Naive thymus-derived CD4-positive, alpha-beta T cell (primary cell): Measurements from ENCODE around the gene CSNK1E. TPM values are rescaled to one million over a fixed set of nuclear protein-coding genes. Genes with fewer than 3 reads are reported as not detected.

ENCODE experiments used
- ATAC-seq: fragments of 150-1000 bp; cut with Tn5 transposase; 2 replicates; pipeline ENCODE4 v1.10.0; 2021; ENCODE audit warnings: mild to moderate bottlenecking, moderate library complexity
- CTCF ChIA-PET: fragments of 350-600 bp; sonication (Branson Sonifier 250); formaldehyde crosslinking; loops from one replicate; lab custom pipeline; 2021; ENCODE audit warnings: antibody characterized with exemption; lab: Charles Lee
- POLR2A ChIA-PET: fragments of 350-600 bp; sonication (Branson Sonifier 250); formaldehyde crosslinking; loops from one replicate; lab custom pipeline; 2021; ENCODE audit warnings: antibody characterized with exemption, inconsistent platforms; lab: Charles Lee
- DNase-seq, 9 donors: peaks; one replicate each; pipeline versions ENCODE4 v3.0.0 to v3.0.0-alpha.2; 2020 to 2022; ENCODE audit warnings: mixed read lengths in 1 of 9
- H3K27ac ChIP-seq: one replicate; pipeline ENCODE4 v1.7.0; 2013; ENCODE audit warnings: mild to moderate bottlenecking, low read depth, low read length, moderate library complexity
- H3K27me3 ChIP-seq, 2 donors: one replicate each; pipeline ENCODE4 v1.7.0; 2013; ENCODE audit warnings: low read length in 2 of 2, mild to moderate bottlenecking in 2 of 2, moderate library complexity in 2 of 2; ENCODE audit not compliant: control insufficient read depth in 2 of 2, insufficient read depth in 2 of 2
- H3K36me3 ChIP-seq, 3 experiments: 1 replicate in 2 of 3; 2 replicates in 1 of 3; pipeline ENCODE4 v1.7.0; 2013; ENCODE audit warnings: low read length in 3 of 3, mild to moderate bottlenecking in 3 of 3, moderate library complexity in 1 of 3; ENCODE audit not compliant: insufficient read depth in 3 of 3, control insufficient read depth in 2 of 3
- H3K4me1 ChIP-seq, 2 donors: one replicate each; pipeline ENCODE4 v1.7.0; 2013; ENCODE audit warnings: low read length in 2 of 2, mild to moderate bottlenecking in 2 of 2, moderate library complexity in 1 of 2; ENCODE audit not compliant: control insufficient read depth in 2 of 2, insufficient read depth in 2 of 2
- H3K4me3 ChIP-seq: 2 replicates; pipeline ENCODE4 v1.7.0; 2013; ENCODE audit warnings: mild to moderate bottlenecking, low read length
- H3K9me3 ChIP-seq, 3 experiments: 1 replicate in 2 of 3; 2 replicates in 1 of 3; pipeline ENCODE4 v1.7.0; 2013; ENCODE audit warnings: low read length in 3 of 3; ENCODE audit not compliant: control insufficient read depth in 2 of 3
- H3K27ac Mint-ChIP-seq, 9 donors: one replicate each; pipeline ENCODE4 v1.8.0; 2020 to 2022; ENCODE audit warnings: mixed read lengths in 9 of 9, mild to moderate bottlenecking in 8 of 9, moderate library complexity in 5 of 9, inconsistent platforms in 2 of 9
- H3K27me3 Mint-ChIP-seq, 5 donors: one replicate each; pipeline ENCODE4 v1.8.0; 2021 to 2022; ENCODE audit warnings: mixed read lengths in 5 of 5, mild to moderate bottlenecking in 1 of 5
- H3K36me3 Mint-ChIP-seq, 5 donors: one replicate each; pipeline ENCODE4 v1.8.0; 2020 to 2022; ENCODE audit warnings: mixed read lengths in 5 of 5, mild to moderate bottlenecking in 3 of 5, inconsistent platforms in 1 of 5
- H3K4me1 Mint-ChIP-seq, 7 donors: one replicate each; pipeline ENCODE4 v1.8.0; 2020 to 2022; ENCODE audit warnings: mixed read lengths in 7 of 7, mild to moderate bottlenecking in 3 of 7, inconsistent platforms in 1 of 7
- H3K4me3 Mint-ChIP-seq, 10 donors: one replicate each; pipeline ENCODE4 v1.8.0; 2020 to 2022; ENCODE audit warnings: mild to moderate bottlenecking in 10 of 10, mixed read lengths in 10 of 10, moderate library complexity in 6 of 10, inconsistent platforms in 2 of 10
- H3K9me3 Mint-ChIP-seq, 11 donors: one replicate each; pipeline ENCODE4 v1.8.0; 2020 to 2022; ENCODE audit warnings: mixed read lengths in 11 of 11, mild to moderate bottlenecking in 4 of 11, inconsistent platforms in 1 of 11, moderate library complexity in 1 of 11
- intact Hi-C, 2 donors: fragments of 100-400 bp; cut with micrococcal nuclease; formaldehyde crosslinking; loops; one replicate each; pipeline ENCODE4 v1.15.1; 2023
- polyA plus RNA-seq, 2 donors: library from polyadenylated mRNA; unstranded; fragments of 300-500 nt; fragmentation: Illumina TruSeq; gene quantifications; one replicate each; pipeline ENCODE4 v1.2.3, GENCODE V29; 2021
- total RNA-seq, 6 experiments: library from RNA in 5 of 6; stranded (reverse) in 5 of 6; gene quantifications; 1 replicate in 5 of 6; 2 replicates in 1 of 6; pipeline ENCODE4 v1.2.3 and lab custom pipeline; 2021 to 2026

The CSNK1E gene
- total and polyA plus RNA-seq, 7 experiments from 2014 or later: 5.6 to 143 (median 72.0) TPM

DNA sequence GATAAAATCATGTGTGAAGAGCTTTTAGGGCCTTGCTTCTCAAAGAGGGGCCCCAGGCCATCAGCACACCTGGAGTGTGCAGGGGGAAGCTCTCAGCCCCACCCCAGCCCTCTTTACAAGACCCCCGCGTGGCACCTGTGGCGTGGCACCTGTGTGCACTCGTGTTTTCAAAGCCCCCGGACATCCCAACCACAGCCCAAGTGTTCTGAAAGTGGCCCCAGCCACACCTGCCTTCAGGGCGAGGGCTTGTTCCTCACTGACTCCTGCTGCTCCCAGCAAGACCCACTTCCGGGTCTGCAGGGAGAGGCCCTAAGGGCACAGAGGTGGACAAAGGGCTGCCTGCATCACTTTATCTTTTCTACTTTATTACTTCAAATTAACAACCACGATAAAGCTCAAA is 26.9 kb downstream of the CSNK1E start:
- Histone ChIP-seq H3K4me3 (no peak overlapping the region), H3K9me3 (no peaks in the 10 kb centered on the region), H3K27me3 (no peaks in the 10 kb centered on the region), H3K36me3 (peaks cover 0 to 22% (median 0%) of the 10 kb centered on the region in 3 experiments), H3K27ac (no peak overlapping the region), H3K4me1 (no peaks in the 10 kb centered on the region)
- DNase-seq (no peak), ATAC-seq (no peak)
- intact Hi-C loops: no loop called here
- H3K27me3 Mint-ChIP-seq: no peaks in the 10 kb centered on the region
- peaks cover 0 to 1% (median 0%) of the 10 kb centered on the region in 5 donors for H3K36me3 Mint-ChIP-seq
- peak overlapping the region in 1 of 9 donors; percentile 24 for H3K27ac Mint-ChIP-seq
- no peaks in the 10 kb centered on the region for H3K4me1 Mint-ChIP-seq
- H3K9me3 Mint-ChIP-seq: no peaks in the 10 kb centered on the region
- CTCF ChIA-PET: no interaction called here
- POLR2A ChIA-PET: interaction anchor here (0.6 kb wide), 1 partner anchor 40 kb away, joined by 3 read pairs; no protein-coding TSS in a partner anchor
- no peak overlapping the region for H3K4me3 Mint-ChIP-seq

DNA sequence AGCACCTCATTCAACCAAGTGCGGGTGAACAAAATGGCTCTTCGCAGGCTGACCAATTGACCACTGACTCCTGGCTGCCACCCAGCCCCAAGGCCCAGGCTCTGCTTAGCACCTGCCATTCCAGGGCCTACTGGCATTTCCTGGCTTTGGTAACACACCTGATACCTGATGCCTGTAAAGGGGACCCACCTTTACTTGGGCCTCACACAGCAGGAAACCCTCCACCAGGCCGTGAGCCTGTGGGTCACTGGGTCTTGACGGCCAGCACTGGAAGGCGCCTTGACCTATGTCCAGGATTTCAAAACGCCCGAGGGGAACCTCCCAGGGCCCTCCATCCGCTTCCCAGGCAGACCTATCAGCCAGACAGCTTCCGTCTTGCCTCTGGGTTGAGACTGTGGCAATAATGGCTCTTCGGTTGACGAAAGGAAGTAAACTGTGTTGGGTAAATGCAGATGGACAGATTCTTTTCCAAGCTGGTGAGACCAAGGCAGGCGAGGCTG is 27.6 kb downstream of the CSNK1E start:
- no peaks in the 10 kb centered on the region for H3K27me3 ChIP-seq
- CTCF ChIA-PET: no interaction called here
- no peak overlapping the region for H3K4me3 ChIP-seq
- no peak overlapping the region for H3K27ac ChIP-seq
- H3K9me3 ChIP-seq: no peaks in the 10 kb centered on the region
- H3K36me3 ChIP-seq: peaks cover 0 to 17% (median 0%) of the 10 kb centered on the region in 3 experiments
- Mint-ChIP-seq H3K36me3 (no peaks in the 10 kb centered on the region), H3K27me3 (no peaks in the 10 kb centered on the region), H3K9me3 (no peaks in the 10 kb centered on the region), H3K4me3 (no peak overlapping the region), H3K4me1 (no peaks in the 10 kb centered on the region), H3K27ac (peak overlapping the region in 4 of 9 donors; percentile 13 to 49 (median 22))
- no peaks in the 10 kb centered on the region for H3K4me1 ChIP-seq
- DNase-seq (no peak), ATAC-seq (no peak)
- POLR2A ChIA-PET: interaction anchor here (0.6 kb wide), 1 partner anchor 40 kb away, joined by 3 read pairs; no protein-coding TSS in a partner anchor
- intact Hi-C loops: no loop called here

DNA sequence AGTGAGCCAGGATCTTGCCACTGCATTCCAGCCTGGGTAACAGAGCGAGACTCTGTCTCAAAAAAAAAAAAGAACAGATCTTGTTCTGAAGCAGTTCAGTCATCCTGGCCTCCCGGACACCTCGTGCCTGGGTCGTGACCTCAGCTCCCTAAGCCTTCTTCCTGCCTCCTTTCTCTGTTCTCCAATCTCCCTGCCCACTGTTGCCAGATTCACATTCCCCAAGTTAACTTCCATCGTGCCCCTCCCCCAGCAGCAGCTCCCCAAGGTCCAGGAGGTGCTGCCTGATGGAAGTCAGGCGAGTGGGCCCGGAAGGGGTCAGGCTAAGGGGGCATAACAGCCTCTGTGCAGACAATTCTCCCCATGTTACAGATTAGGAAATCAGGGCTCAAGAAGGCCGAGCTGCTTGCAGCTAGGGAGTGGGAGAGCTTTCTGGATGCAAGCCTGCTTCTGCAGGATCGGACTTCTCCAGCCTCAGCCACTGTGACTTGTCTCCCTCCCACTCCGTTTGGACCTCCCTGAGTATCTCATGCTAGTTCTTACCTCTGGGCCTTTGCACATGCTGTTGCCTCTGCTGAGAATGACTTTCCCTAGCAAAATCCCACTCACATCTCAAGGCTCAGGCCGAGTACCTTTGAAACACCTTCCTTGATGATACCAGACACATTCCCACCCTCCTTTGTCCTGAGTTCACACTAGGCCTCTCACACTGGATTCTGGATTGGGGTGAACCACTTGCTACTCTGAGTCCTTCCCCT is 30.1 kb downstream of the CSNK1E start:
- Mint-ChIP-seq H3K27ac (no peak overlapping the region), H3K4me3 (no peak overlapping the region), H3K36me3 (no peaks in the 10 kb centered on the region), H3K27me3 (no peaks in the 10 kb centered on the region), H3K4me1 (no peaks in the 10 kb centered on the region), H3K9me3 (no peaks in the 10 kb centered on the region)
- DNase-seq: no peak
- no peaks in the 10 kb centered on the region for H3K27me3 ChIP-seq
- no peak for ATAC-seq
- intact Hi-C loops: no loop called here
- POLR2A ChIA-PET: interaction anchor here (0.6 kb wide), 1 partner anchor 122 kb away, joined by 7 read pairs; no protein-coding TSS in a partner anchor
- no peak overlapping the region for H3K4me3 ChIP-seq
- H3K27ac ChIP-seq: no peak overlapping the region
- CTCF ChIA-PET: interaction anchor here (0.6 kb wide), 1 partner anchor 63 kb away, joined by 3 read pairs; no protein-coding TSS in a partner anchor
- H3K36me3 ChIP-seq: no peaks in the 10 kb centered on the region
- H3K9me3 ChIP-seq: no peaks in the 10 kb centered on the region
- no peaks in the 10 kb centered on the region for H3K4me1 ChIP-seq

DNA sequence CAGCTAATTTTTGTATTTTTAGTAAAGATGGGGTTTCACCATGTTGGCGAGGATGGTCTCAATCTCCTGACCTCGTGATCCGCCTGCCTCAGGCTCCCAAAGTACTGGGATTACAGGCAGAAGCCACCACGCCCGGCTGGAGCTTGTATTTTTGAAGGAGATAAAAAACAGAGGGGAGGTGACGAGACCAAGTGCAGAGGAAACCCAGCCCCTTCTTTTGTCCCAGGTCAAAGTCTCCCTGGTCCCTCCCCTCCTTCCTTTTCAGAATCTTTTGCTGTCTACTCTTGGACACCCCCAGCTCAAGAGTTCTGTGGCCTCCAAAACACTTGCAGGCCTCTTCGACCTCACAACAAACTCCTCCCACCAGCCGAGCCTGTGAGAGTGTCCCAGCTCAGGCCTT is 32.2 kb downstream of the CSNK1E start:
- H3K9me3 ChIP-seq: no peaks in the 10 kb centered on the region
- ATAC-seq (no peak), DNase-seq (no peak)
- H3K4me3 Mint-ChIP-seq: no peak overlapping the region
- no peaks in the 10 kb centered on the region for H3K27me3 Mint-ChIP-seq
- intact Hi-C loops: no loop called here
- H3K4me1 ChIP-seq: no peaks in the 10 kb centered on the region
- H3K36me3 Mint-ChIP-seq: no peaks in the 10 kb centered on the region
- no peaks in the 10 kb centered on the region for H3K9me3 Mint-ChIP-seq
- no peak overlapping the region for H3K27ac ChIP-seq
- POLR2A ChIA-PET: interaction anchor here (0.6 kb wide), 1 partner anchor 10 kb away, joined by 3 read pairs; no protein-coding TSS in a partner anchor
- H3K4me3 ChIP-seq: no peak overlapping the region
- no peaks in the 10 kb centered on the region for H3K36me3 ChIP-seq
- no peaks in the 10 kb centered on the region for H3K4me1 Mint-ChIP-seq
- no peak overlapping the region for H3K27ac Mint-ChIP-seq
- no peaks in the 10 kb centered on the region for H3K27me3 ChIP-seq
- CTCF ChIA-PET: no interaction called here

DNA sequence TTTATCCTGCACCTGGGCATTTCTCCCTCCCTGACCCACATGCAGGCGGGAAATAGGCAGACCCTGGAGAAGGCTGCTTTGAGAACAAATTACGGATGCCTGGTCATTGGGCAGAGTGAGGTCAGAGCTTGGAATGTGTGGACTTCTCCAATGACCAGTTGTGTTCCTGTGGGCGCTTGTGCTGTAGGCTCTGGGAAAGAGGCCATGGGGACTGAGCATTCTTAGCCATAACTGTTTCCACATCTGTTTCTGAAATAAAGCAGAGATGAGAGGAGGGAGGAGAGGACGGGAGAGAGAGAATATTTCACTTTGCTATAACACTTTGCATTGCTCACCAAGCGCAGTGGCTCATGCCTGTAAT is 33.2 kb downstream of the CSNK1E start:
- intact Hi-C loops: no loop called here
- H3K27ac Mint-ChIP-seq: no peak overlapping the region
- CTCF ChIA-PET: no interaction called here

DNA sequence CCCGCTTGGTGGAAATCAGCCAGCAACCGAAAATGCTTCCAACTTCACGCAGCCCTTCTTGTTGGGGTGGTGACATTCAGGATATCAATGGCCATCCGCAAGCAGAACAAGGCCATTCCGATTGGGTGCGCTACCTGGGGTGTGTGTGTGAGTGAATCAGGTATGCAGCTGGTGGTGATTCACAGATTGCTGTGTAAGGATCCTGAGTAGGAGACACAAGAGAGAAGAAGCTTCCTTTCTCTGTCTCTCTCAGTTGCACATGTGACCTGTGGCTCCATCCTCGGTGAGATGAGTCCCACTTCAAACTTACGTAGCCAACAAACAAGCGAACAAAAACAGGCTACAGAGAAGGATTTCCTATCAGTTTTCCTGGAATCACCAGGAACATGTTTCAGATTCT is 34.8 kb downstream of the CSNK1E start:
- Histone ChIP-seq H3K27ac (no peak overlapping the region), H3K4me3 (no peak overlapping the region), H3K9me3 (no peaks in the 10 kb centered on the region), H3K36me3 (no peaks in the 10 kb centered on the region), H3K4me1 (no peaks in the 10 kb centered on the region), H3K27me3 (no peaks in the 10 kb centered on the region)
- no peak overlapping the region for H3K27ac Mint-ChIP-seq
- no peak for ATAC-seq
- no peaks in the 10 kb centered on the region for H3K4me1 Mint-ChIP-seq
- H3K27me3 Mint-ChIP-seq: no peaks in the 10 kb centered on the region
- DNase-seq: no peak
- ChIA-PET CTCF (no interaction called here), POLR2A (interaction anchor here (0.5 kb wide), 1 partner anchor 78 kb away, joined by 4 read pairs; no protein-coding TSS in a partner anchor)
- intact Hi-C loops: no loop called here
- H3K4me3 Mint-ChIP-seq: no peak overlapping the region
- H3K9me3 Mint-ChIP-seq: no peaks in the 10 kb centered on the region
- no peaks in the 10 kb centered on the region for H3K36me3 Mint-ChIP-seq

More for the DNA sequence above, 33.2 kb downstream of the CSNK1E start:
- Mint-ChIP-seq H3K36me3 (no peaks in the 10 kb centered on the region), H3K9me3 (no peaks in the 10 kb centered on the region), H3K4me1 (no peaks in the 10 kb centered on the region), H3K4me3 (no peak overlapping the region), H3K27me3 (no peaks in the 10 kb centered on the region)
- DNase-seq (no peak), ATAC-seq (no peak)
- Histone ChIP-seq H3K27ac (no peak overlapping the region), H3K4me1 (no peaks in the 10 kb centered on the region), H3K36me3 (no peaks in the 10 kb centered on the region), H3K27me3 (no peaks in the 10 kb centered on the region), H3K9me3 (no peaks in the 10 kb centered on the region), H3K4me3 (no peak overlapping the region)
- POLR2A ChIA-PET: no interaction called here
